NCI-H748 (cell line): ENCODE results near the gene DLL4.
"Not testable (repeated sequence)": the region's sequence is repeated elsewhere in the genome, so short reads cannot be mapped to it uniquely, and the experiment has no call there.

Experiments used
- DNase-seq: peaks from one replicate; lab custom pipeline; 2025; ENCODE audit not compliant: unreplicated experiment; lab: John Stamatoyannopoulos, UW

Gene DLL4

DNA sequence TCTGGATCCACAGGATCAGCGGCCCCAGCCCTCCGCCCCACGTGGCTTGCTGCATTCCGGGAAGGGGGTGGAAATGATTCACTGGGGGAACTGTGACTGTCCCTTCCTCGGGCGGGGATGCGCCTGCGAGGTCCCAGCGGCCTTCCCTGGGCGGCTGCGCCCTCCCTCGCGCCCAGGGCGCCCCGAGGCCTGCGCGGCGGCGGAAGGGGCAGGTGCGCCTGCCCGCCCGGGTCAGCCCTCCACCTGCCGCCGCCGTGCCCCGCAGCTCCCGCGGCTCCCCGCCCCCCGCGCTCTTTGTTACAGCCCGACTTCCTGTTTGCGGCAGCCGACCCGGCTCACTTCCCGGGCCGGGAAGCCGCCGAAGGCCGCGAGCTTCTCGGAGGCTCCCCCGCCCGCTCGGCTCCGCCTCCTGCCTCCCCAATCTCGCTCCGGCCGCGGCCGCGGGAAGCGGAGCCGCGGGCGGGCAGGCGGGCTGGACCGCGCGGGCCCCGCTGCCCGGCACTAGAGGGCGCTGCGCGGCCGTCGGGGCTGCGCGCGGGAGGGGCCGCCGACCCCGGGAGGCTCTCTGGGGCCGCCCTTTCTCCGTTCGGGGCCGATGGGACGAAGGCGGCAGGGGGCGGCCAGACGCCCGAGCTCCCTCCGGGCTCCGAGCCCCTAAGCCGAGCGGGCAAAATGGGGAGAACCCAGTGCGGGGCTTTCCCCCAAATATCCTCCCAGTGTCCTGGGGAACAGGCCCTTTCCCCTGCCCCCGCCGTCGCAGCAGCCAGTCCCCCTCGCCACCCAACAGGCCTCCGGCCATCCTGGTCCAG is 12.6 kb downstream of the DLL4 start:
- DNase-seq, result peak; percentile 86

DNA sequence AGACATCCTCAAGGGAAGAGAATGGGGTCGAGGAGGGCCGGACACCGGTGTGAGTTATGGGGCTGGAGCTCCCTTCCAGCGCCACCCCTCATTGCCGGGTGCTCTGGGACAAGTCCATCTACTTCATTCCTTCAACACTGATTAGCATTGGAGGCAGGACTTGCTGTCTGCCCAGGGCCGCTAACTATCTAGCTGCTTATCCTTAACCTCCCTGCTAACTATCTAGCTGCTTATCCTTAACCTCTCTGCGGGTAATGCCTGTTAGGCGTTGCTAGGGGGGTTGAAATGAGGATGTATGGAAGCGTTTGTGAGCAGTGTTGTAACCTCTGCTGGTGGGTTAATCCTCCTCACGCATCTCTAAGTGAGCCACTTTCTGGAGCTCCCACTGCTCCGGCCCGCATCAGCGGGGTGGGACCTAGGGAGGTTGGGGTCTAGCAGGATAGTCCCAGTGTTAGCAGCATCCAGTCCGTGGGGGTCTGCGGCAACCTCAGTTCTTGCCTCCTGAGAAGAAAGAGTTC is 13.3 kb downstream of the DLL4 start:
- peak; percentile 32 for DNase-seq

DNA sequence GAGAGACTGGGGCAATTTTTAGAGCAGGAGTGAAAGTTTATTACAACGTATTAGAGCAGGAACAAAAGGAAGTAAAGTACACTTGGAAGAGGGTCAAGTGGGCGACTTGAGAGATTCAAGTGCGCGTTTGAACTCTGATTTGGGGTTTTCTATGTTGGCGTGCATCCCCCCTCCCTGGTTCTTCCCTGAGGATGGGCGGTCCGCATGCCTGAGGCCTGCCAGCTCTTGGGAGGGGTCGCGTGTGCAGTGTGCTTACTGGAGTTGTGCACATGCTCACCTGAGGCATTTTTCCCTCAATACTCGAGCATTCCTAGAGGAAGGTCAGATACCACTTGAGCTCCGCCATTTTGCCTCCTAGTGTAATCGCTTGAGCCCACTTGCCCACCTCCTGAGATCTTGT is 13.7 kb downstream of the DLL4 start:
- no peak for DNase-seq

DNA sequence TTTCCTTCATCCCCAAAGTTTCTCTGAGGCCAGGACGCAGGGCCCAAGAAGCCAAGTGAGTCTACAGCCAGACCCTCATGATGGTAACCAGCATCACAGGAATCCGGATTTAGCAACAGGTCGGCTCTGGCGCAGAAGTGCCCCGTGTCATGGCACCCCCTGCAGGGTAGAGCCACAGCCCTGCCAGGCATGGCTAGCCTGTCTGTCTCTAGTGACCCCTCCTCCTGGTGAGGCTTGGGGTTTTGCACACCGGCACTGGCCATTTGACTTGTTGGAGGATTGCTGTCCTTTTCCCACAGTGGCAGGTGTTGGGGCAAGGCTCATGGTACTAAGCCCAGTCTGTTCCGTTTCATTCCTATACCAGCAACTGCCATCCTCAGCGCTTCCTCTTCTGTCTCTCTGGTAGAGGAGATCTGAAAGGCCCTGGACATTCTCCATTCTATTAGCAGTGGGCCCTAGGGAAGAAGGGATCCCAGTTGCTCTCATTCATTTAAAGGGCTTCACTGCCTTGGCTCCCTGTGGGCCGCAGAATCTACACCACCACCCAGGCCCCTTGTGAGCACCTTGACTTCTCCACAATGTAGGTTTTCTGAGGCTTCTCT is 14.7 kb downstream of the DLL4 start:
- no peak for DNase-seq

DNA sequence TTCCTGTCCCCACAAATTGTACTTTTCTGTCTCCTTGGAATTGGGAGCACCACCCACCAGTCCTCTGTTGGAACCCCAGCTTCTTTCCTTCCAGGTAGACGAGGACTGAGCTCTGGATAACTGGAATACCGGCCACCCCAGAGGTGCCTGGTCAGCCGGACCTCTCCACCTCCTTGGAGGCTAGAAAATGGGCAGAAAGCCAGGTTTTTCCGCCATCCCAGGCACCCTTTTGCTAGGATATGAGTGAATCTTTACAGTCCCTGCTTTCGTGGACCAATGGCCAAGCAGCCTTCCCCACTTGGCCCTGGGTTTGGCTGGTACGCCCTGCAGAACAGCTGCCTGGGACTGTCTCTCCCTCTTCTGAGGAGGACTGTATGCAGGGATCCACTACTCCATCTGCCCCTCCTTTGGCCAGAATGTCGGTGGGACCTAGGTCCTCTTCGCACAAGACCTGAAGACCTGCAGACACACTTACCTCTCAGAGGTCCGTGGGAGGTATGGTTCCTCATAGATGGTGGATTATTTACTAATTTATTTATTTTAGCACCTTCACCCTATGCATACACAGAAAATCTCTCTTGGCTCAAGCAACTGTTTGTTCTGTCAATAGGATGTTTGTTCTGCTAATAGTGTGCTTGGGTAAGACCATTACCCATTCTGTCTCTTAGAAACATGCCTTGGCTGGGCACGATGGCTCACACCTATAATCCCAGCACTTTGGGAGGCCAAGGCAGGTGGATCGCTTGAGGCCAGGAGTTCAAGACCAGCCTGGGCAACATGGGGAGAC is 15.6 kb downstream of the DLL4 start:
- peak; percentile 62 for DNase-seq

DNA sequence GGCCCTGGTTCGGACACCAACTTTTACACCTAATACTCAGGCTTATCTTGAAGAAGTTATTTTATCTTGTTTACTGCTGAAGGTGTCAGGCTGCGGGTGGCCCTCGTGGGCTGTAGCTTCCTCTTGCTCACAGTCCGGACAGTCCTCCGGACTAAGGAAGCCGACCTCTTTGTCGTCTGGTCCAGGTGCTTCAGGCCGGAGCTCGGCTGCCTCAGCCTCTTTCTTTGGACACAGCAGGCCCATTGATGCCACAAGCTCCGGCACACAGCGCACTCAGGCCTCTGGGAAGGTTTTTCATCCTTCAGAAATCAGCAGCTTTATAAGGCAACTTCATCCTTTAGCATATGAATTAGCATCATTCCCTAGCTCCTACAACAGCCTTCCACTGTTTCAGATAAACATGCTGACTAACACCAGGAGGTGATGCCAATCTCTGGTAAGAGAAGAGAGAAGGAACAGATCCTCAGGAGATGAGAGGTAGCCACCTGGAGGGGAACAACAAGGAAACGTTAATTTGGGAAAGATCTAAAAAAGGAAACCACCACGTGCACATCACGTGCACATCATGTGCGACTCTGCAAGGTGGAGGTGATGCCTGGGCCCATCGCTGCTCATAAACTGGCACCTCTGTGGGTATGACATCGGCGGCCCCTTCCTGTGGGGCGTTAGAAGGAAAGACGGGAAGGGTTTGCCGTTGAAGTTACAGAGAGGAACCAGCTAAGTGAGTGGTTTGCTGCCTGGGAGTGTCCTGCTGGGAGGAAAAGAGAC is 19.8 kb downstream of the DLL4 start:
- no peak for DNase-seq

DNA sequence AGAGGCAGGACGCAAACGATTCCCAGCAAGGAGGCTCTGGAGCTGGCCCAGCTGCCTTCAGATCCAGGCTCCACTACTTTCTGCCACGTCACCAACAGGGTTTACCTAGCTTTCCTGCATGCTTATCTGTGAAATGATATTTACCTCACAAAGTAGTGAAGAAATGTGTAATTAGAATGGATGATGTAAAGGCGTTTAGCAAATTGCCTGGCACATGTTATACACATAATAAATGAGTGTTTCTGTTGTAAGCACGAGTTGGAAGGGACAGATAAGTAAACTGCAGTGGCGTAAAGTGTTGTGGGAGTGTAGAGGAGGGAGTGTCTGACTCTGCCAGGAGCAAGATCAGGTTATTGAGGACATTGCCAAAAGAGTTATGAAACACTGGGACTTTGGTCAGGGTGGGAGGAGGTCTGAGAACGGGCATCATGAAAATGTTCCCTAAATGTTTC is 20.6 kb downstream of the DLL4 start:
- DNase-seq, result no peak

DNA sequence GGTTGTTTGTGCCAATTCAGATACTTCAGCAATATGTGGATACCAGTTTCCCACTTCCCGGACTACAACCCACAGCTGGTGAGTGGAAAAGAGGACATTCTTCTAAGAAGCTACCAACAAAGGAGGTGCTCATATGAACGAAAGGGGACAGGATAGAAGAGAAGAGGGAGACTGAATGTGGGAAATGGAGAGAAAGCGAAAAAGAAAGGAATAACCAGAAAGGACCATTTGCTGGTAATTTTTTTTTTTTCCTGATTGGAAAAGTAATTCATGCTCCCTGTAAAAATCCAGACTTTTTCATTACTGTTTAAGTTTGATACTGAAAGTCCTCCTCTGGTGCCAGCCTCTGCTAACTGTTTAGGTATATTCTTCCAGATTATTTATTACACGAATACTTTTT is 22.6 kb downstream of the DLL4 start:
- no peak for DNase-seq

DNA sequence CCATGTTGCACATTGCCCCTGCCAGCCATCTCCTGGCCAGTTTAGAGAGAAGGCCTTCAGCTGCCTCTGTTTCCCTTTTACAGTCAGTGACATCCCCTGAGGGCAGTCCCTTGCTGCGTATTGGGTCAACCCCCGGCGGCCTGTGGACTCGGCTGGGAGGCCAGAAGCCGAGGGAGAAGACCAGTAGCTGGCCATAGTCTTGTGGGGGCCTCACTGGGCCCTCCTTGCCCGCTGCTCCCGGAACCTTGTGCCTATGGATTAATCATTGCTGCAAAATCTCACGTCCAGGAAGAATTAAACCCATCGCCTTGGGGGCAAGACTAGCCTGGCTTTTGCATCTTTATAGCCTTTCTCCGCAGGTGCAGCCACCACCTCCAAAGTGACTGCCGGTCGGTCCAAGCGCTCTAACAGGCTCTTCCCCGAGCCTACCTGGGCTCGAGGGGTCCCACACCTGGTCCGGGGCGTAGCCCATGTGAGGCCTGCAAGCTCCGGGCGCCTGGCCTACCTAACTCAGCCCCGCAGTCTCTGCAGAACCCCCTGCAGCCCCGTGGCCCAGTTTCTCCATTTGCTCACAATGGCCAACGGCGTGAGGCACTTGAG is 23.3 kb downstream of the DLL4 start:
- DNase-seq, result no peak

DNA sequence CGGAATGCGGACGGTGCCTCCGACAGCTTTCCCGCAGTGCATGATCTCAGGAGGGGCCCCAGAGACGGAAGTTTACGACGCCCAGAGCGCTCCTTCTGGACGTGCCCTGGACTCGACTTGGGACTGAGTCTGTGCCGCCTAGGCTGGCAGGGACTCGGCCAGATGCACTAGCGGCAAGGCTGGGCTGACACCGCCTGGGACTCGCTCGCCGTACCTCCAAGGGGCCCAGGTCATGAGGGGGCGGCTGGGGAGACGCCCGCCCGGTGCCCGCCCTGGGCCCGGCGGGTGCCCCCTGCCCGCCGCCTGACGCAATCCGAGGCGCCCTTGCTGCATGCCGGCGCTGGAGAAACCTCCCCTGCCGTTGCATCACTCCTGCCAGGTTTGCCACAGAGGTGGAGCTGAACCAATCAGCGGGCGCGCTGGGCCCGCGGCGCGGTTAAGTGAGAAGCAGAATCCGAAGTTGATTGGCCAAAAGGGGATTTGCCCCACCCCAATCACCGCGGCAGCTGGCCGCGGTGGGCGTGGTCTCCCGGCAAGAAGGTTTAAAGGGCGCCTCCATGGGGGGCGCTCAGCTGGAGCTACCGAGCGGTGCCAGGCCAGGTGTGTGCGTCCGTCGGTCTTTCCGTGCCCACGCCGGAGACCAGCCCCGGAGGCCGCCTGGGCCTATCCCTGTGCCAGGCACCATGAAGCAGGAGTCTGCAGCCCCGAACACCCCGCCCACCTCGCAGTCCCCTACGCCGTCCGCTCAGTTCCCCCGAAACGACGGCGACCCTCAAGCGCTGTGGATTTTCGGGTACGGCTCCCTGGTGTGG is 24.0 kb downstream of the DLL4 start, which contains the start of gene CHAC1:
CHAC1 (plus strand) TSS at position 571 of the 812 bp plus-strand sequence; CDS start at position 684, 113 bp downstream.
- DNase-seq, result peak; percentile 95

DNA sequence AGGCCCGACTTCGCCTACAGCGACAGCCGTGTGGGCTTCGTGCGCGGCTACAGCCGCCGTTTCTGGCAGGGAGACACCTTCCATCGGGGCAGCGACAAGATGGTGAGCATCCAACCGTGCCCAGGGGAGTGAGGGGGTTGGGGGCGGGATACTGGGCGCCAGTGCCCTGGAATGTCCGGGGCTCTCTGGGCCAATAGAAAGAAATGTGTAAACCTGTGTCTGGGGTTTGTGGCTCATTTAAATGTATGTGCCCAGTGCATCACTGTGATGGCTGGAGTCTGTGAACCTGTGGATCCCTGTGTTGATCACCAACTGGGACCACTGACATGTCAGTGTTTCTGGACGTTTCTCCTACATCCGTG is 24.6 kb downstream of the DLL4 start:
- no peak for DNase-seq

DNA sequence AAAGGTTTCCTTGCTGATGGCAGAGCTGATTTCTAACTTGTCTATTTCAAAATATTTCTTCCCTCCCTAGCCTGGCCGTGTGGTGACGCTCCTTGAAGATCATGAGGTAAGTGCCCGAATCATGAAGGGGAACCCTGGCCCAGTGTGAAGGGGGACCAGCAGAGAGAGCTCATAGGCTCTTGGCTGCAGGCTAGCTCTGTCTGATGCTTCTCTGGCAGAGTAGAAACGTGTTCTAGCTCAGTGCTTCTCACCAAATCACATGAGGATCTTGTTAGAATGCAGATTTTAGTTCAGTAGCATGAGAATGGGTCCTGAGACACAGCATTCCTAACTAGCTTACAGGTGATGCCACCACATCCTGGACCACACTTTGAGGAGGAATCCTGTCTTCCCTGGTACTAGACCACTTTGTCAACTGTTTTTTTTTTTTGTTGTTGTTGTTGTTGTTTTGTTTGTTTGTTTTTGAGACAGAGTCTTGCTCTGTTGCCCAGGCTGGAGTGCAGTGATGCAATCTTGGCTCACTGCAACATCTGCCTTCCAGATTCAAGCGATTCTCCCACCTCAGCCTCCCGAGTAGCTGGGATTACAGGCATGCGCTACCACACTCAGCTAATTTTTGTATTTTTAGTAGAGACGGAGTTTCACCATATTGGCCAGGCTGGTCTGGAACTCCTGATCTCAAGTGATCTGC is 25.2 kb downstream of the DLL4 start:
- DNase-seq, result not testable (repeated sequence)

DNA sequence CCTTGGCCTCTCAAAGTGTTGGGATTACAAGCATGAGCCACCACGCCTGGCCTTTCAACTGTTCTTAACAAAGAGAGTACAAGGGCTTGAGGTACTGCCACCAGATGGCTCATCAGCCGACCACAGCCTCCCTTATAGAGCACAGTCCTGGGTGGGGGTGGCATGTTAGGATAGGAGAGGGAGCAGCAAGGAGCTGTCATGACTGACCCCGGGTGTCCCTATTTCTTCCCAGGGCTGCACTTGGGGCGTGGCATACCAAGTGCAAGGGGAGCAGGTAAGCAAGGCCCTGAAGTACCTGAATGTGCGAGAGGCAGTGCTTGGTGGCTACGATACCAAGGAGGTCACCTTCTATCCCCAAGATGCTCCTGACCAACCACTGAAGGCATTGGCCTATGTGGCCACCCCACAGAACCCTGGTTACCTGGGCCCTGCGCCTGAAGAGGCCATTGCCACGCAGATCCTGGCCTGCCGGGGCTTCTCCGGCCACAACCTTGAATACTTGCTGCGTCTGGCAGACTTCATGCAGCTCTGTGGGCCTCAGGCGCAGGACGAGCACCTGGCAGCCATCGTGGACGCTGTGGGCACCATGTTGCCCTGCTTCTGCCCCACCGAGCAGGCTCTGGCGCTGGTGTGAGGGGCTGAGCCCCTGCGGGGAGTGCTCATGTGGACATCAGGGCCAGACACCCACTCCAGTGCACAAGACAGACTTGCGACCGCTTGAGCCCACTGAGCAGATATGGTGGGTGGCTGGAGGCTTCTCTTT is 26.2 kb downstream of the DLL4 start:
- DNase-seq, result no peak

DNA sequence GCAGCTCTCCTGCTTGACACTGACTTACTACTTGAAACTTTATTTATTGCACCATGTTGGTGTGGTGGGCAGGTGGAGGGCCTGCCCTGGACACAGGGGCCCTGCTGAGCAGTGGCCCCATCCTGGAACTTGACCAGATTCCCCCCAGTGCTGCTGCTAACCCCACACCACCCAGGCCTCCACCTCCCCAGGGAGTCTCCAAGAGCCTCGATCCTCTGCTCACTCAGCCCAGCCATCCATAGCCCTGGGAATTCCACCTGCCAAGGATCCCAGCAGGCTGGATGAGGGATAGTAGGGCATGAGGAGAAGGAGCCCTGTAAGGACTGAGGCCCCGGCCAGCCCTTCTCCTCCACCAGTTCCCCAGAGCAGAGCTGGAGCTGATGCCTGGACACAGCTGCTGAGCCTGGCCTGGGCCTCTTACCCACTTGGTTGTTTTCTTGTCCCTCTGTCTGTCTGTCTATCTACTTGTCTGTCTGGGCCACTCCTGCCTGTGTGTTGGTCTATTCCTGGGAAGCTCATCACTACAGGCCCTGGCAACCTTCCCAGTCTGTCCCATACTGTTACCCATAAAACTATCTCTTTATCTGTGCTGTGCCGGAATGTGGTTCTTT is 26.9 kb downstream of the DLL4 start:
- DNase-seq, result no peak

DNA sequence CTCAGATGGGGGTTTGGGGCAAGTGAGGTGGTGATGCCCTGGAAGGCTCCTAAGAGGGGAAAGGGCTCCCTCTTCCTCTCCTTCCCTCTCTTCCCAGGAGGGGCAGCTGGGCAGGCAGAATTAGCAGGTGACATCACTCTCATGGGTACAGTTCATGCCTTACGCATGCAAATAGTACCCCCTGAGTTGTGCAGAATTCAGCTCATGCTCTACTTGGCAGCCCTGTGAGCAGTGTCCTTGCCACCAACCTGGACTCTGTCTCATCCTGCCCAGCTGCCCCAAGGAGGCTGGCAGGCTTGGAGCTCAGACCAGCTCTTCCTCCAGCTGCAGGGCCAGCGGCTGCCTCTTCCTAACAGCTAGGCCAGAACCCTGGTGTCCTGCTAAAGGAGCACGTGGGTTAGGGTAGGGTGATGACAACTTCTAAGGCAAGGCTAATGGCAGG is 27.4 kb downstream of the DLL4 start:
- no peak for DNase-seq

DNA sequence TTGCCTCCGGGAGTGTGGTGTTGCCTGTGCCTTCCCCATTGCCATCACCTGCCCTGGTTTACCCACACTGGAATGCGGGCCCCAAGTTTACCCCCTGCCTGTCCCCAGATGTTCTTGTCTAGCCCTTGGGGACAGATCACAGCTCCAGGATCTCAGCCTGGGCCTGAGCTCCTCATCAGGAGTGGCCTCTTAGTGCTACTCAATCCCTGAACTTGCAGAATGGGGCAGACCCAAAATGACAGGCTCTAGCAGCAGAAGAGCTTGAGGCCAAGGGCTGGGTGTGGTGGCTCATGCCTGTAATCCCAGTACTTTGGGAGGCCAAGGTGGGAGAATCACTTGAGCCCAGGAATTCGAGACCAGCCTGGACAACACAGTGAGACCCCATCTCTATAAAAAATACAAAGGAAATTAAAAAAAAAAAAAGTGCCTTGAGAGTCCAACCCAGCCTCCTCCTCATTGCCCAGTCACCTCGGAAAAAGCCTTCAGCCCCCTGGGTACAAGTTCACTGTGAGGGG is 28.0 kb downstream of the DLL4 start:
- DNase-seq, result no peak

DNA sequence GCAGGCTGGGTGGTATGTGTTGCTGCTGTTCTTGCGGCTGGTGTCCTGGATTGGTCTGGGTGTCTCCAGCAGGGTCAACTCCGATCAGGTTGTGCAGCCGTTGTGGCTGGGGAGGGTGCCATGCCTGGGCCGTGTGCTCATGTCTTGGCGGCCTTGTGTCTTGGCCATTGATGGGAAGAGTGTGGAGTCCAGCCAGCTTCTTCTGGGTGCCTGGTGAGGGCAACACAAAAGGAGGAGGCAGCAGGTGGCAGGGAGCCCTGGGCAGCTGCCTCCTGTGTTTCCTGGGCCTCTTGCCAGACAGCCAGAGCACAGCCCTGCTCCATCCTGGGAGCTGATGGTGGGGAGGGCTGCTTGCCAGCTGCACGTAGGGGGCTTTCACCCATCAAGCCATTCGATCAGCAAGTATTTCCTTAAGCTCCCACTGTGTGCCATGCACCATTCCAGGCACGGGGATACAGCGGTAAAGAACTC is 28.5 kb downstream of the DLL4 start:
- DNase-seq, result no peak
